Inflammatory macrophage (primary cell): Measurements from ENCODE around the gene TTBK2.

Source experiments
- DNase-seq, 2 donors: peaks; one replicate each; pipeline ENCODE4 v3.0.0-alpha.2; 2020 to 2022

Gene TTBK2

DNA sequence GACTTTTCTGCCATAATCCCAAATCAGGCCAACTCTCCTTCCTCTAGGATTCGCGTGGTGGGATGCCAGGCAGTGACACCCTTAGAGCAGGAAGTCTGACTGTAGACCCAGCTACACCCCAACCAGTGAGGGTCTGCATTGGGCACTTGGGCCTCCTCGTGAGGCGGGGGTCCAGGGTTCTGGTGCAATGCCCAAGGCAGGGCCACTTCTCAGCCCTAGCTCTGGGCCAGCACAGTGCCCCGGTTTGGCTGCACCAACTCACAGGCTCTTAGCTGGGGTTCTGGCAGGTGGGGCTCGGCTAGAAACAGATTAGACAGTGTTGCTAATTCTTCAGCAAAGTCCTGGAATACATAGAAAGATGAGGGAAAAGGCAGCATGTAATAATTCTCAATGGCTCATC, 196.3 kb downstream of the TTBK2 start:
- no peak for DNase-seq

DNA sequence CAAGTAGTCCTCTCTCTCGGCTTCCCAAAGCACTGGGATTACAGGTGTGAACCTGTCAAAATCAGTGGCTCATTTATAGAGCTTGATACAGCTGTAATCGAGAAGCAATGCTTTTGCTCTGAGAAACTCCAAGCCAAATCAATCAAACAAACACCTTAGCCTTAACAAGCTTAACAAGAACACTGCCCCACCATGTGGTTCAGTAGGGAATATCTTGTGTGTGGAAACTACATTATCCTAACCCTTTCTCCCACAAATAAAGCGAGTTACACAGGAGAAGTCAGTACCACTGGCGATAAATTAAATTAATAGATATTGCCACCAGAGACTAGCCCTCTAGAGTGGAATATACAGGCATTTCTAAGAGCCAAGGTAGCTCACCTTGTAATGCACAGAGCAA, 197.5 kb downstream of the TTBK2 start:
- no peak for DNase-seq

- no peak for DNase-seq
Measured at GRCh38 chr15:42721916-42722315, 198.7 kb downstream of the TTBK2 start.

DNA sequence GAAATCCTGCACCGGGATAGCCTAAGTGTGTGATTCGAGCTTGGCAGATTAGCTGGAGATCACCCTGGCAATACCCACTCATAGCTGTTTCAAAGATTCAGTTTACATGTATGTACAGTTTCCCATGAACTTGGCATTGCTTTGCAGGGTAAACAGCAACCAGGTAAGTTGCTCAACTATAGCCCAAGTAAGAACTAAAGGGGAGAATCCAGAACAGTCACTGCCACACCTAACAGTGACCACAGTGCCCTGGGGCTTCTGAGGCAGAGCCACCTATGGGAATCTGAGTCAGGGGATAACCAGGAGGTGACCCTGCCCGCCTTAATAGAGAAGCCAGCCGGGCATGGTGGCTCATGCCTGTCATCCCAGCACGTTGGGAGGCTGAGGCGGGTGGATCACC, 199.6 kb downstream of the TTBK2 start:
- no peak for DNase-seq

DNA sequence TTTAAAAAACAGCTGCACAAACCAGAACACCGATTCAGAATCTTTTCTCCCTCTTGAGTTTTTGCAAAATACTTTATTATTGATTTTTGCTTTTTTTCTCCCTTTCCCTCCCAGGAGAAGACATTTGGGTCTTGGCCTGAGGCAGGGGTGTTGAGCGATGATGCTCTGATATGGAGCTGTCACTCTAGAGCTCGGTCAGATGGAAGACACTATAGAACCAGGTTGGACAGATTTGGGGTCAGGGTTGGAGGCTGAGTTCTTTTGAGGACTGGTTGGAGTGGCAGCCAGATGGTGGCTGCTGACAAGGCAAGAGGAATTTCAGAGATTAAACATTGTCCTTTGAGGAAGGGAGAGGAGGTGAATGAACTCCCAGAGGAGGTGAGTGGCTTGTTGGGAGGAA, 200.5 kb downstream of the TTBK2 start:
- no peak for DNase-seq

GRCh38 chr15:42719043-42719442, 201.5 kb downstream of the TTBK2 start:
- no peak for DNase-seq

DNA sequence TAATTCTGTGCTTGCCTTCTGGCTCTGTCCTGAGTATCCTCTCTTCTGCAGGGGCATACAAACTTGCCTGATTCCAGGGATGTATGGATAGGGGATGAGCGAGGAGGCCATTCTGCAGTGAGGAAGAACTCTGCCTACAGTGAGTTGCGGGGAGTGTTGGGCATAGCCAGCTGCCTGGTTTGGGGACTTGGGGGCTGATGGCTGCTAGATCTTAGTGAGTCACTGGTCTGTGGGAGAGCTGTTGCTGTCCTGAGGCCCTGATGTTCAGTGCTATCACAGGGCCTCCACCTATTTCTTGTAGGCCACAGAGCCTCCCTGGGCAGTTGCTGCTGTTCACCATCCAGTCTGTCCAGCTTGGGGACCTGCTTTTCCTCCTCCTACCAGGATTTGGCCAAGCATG, 204.0 kb downstream of the TTBK2 start:
- DNase-seq = no peak

DNA sequence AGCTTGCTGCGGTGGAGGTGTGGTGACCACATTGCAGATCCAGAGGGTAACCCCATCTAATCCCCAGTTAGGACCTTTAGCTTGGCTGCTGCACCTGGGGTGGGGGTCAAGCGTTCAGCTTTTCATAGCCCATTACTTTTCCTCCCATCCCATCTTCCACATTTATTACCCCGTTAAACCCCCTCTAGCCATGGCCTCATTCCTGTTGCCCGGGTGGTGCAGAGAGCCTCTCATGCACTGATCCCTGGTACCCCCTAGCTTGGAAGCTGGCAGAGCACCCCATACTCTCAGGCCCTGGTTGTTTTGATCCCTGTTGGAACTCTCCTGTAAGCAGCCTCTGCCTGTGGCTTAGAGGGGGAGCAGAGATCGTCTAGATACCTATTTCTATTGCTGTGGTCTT, 204.5 kb downstream of the TTBK2 start:
- DNase-seq = no peak

- no peak for DNase-seq
Measured at GRCh38 chr15:42712584-42712983, 208.0 kb downstream of the TTBK2 start.

DNA sequence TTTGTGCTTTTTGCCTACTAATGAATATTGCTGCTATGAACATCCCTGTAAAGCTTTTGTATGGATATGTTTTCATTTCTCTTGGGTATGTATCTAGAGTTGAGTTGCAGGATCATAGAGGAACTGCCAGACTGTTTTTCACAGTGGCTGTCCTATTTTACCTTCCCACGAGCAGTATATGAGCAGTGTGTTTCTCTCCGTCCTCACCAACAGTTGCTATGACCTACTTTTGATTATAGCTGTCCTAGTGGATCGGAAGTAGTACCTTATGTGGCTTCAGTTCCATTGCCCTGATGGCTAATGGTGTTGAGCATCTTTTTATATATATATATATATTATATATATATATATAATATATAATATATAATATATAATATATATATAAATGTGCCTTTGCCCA, 208.8 kb downstream of the TTBK2 start:
- DNase-seq = no peak

DNA sequence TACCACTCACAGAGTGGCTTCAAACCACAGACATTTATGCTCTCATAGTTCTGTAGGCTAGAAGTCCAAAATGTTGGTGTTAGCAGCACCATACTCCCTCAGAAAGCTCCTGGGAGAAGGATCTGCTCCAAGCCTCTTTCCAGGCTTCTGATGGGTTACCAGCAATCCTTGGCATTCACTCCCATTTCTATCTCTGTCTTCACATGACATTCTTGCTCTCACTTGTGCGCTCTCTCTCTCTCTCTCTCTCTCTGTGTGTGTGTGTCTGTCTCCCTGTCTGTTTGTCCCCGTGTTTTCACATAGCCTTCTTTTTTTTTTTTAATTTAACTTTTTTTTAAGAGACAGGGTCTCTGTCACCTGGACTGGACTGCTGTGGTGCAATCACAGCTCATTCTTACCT, 209.9 kb downstream of the TTBK2 start:
- no peak for DNase-seq

DNA sequence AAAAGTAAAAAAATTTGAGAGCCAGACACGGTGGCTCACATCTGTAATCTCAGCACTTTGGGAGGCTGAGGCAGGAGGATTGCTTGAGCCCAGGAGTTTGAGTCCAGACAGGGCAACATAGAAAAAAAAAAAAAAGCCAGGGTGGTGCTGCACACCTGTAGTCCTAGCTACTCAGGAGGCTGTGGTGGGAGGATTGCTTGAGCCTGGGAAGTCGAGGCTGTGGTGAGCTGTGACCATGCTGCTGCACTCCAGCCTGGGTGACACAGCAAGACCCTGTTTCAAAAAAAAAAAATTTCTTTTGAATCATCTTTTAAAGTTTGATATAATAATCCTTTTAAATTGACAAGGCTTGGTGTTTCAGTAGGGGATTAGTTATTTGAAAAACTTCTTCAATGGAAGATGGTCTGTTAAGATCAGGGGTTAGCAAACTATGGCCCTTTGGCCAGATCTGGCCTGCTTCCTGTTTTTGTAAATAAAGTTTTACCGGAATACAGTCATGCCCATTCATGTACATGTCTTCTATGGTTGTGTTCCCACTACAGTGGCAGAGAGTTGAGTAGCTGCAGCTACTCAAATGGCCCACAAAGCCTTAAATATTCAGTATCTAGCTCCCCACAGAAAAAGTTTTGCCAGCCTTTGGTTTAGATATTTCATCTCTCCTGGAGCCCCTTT, 212.6 kb downstream of the TTBK2 start:
- DNase-seq = no peak

DNA sequence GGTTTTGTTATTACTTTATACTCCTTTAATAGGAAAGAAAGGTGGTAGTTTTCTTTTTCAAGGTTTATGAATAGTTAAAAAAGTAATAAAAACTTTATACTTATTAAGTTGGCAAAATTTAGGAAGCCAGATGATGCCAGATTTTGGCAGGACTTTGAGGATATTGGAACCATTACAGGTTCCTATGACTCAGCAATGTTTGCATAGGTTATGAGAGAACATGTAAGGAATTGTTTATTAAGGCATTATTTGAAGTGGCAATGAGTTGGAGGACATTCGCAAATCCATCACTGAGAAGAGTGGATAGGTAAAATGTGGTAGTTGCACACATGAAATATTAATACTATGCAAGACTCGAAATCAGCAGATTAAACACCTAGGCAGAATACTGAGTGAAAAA, 213.5 kb downstream of the TTBK2 start:
- no peak for DNase-seq

DNA sequence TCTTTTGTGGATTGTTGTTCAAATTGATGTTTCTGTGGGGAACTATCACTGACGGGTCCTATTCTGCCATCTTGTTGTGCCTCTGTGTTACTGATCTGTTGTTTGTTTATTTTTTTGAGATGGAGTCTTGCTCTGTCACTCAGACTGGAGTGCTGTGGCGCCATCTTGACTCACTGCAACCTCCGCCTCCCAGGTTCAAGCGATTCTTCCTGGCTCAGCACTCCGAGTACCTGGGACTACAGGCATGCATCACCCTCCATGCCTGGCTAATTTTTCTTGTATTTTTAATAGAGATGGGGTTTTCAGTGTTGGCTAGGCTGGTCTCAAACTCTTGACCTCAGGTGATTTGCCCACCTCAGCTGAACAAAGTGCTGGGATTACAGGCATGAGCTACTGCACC, 215.2 kb downstream of the TTBK2 start:
- DNase-seq = no peak

- peak; percentile 68 for DNase-seq
Measured at GRCh38 chr15:42704492-42704926, 216.1 kb downstream of the TTBK2 start.

GRCh38 chr15:42696626-42697025, 224.0 kb downstream of the TTBK2 start:
- no peak for DNase-seq

DNA sequence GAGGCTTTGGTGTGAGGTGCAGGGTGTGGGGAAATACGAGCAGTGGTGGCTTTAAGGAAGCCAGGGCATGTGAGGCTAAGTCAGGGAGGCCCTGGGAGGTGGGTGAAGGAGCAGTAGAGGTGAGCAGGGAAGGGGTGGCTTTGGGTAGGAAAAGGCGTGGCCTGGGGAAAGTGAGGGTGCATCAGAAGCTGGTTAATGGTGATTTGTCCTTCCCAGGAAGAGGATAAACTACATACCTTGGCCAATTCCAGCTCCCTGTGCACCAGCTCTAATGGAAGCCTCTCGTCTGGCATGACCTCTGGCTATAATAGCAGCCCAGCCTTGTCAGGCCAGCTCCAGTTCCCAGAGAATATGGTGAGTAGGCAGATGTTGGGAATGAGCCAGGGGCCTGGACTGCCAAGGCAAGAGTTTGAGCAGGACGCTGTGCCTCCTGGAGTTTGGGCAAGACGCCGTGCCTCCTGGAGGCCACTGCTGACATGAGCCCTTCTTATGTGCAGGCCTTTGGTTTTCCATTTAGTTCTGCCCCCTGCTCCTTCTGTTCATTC, 225.0 kb downstream of the TTBK2 start:
- DNase-seq = no peak

GRCh38 chr15:42694398-42694797, 226.2 kb downstream of the TTBK2 start:
- no peak for DNase-seq

DNA sequence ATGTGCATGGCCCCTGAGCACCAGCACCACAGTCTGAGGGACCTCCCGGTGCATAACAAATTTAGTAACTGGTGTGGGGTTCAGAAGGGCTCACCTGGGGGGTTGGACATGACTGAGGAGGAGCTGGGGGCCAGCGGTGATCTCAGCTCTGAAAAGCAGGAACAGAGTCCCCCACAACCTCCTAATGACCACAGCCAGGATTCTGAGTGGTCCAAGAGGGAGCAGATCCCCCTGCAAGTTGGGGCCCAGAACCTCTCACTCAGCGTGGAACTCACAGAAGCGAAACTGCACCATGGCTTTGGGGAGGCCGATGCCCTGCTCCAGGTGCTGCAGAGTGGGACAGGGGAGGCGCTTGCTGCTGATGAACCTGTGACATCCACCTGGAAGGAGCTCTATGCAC, 226.6 kb downstream of the TTBK2 start:
- DNase-seq = no peak

GRCh38 chr15:42693496-42693895, 227.1 kb downstream of the TTBK2 start:
- no peak for DNase-seq

DNA sequence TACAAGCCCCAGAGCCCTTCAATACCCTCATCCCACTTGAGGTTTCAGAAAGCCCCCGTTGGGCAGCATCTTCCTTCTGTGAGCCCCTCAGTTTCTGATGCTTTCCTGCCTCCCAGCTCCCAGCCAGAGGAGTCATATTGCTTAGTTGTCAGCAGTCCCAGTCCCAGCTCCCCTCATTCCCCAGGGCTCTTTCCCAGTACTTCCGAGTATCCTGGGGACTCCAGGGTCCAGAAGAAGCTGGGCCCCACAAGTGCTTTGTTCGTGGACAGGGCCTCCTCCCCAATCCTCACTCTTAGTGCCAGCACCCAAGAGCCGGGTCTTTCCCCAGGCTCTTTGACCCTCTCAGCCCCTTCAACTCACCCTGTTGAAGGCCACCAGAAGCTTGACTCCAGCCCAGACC, 227.6 kb downstream of the TTBK2 start:
- DNase-seq = no peak

DNA sequence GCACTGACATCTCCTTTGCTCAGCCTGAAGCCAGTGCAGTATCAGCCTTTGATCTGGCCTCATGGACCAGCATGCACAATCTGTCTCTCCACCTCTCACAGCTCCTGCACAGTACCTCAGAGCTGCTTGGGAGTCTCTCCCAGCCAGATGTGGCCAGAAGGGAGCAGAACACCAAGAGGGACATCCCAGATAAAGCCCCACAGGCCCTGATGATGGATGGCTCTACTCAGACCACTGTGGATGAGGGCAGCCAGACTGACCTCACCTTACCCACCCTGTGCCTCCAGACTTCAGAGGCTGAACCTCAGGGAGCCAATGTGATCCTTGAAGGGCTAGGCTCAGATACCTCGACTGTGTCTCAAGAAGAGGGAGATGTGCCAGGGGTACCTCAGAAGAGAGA, 228.0 kb downstream of the TTBK2 start:
- DNase-seq = no peak

GRCh38 chr15:42691770-42692169, 228.8 kb downstream of the TTBK2 start:
- DNase-seq = no peak

- no peak for DNase-seq
Measured at GRCh38 chr15:42691308-42691707, 229.3 kb downstream of the TTBK2 start.
